NCI-H1105 treated with DMSO at 0.1 percent for 48 hours (cell line): Measurements from ENCODE around the gene TMBIM6.
A peak's percentile ranks its signal among the peaks of the same experiment; 100 is the strongest.
"Not testable (repeated sequence)": the region's sequence is repeated elsewhere in the genome, so short reads cannot be mapped to it uniquely, and the experiment has no call there.

Experiments
- DNase-seq: peaks from one replicate; lab custom pipeline; 2025; lab: John Stamatoyannopoulos, UW

TMBIM6 gene

DNA sequence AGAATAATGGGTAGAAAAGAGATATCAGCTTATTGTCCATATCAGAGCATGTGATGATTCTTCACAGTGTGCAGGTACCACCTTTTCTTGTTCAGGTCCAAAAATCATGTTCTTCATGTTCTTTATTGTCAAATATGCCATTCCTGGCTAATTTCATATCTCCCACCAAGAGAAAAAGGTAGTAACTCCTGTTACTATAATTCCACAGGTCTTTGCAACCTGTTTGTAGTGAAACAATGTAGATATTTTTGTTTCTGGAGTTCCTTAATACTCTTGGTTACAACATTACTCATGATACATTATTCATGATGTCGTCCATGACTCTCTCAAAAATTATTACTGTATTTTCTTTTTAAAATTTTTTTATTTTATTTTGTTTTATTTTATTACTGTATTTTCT, 11.3 kb upstream of the TMBIM6 start:
- no peak for DNase-seq

- no peak for DNase-seq
Observed at GRCh38 chr12:49730568-49731101, 10.7 kb upstream of the TMBIM6 start.

- DNase-seq, result no peak
Observed at GRCh38 chr12:49733219-49734017, 7.9 kb upstream of the TMBIM6 start.

- DNase-seq, result not testable (repeated sequence)
Observed at GRCh38 chr12:49734900-49735299, 6.5 kb upstream of the TMBIM6 start.

- not testable (repeated sequence) for DNase-seq
Observed at GRCh38 chr12:49738721-49739120, 2.6 kb upstream of the TMBIM6 start.

- not testable (repeated sequence) for DNase-seq
Observed at GRCh38 chr12:49740277-49740676, 1.1 kb upstream of the TMBIM6 start.

DNA sequence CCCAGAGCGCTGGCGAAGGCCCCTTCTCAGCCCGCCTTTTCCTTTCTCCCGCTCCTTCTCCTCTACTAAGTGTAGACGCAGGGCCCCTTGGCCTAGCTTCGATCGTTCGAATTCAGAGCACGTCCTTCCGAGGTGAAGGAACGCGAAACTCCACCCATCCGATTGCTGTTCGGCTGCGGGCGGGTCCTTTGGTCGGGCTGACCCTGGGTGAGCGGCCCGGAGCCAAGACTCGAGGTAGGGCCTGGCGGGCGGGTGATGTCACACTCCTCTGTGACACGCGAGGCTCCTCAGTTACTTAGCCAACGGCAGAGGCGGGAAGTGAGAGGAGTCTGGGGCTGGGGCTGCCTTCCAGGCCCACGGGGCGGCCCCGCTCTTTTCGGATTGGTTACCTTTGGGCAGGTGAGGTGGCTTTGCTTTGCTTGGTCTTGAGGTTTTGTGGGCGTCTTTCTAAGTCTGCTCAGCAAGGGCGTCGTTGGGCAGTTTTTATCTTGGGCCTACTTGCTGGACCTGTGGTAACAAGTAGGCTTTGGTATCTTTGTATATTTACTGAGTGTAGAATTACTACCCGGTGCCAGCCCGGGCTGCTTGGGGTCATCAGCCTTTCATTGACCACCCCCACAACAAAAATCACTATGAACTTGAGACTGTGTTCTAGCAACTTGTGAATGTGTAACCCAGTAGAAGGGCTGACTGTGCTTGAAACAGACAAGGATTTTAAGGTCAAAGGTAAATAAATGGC, 694 bp downstream of the TMBIM6 start:
- DNase-seq, result peak; percentile 20

DNA sequence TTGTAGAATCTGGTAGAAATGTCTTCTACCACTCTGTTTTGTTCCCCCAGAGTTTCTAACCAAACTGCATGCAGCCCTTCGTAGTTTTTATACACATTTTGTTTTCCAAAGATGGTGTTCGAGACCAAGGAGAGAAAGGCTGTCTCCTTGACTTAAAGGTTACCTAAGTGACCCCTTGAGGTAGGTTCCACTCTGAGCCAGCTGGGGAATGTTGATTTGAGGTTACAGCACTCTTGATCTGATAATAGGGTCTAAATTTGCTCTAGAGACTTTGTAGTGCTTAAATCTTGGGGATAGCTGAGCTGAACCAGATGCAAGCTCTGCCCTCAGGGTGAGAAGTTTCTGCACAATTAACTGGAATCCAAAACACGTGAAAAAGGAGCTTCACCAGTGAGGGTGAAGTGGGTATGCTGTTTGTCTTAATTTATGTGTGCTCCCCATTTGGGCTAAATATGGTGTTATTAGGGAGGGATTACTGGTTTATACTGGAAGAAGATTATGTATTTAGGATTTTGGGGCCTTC, 3.1 kb downstream of the TMBIM6 start:
- DNase-seq, result no peak

DNA sequence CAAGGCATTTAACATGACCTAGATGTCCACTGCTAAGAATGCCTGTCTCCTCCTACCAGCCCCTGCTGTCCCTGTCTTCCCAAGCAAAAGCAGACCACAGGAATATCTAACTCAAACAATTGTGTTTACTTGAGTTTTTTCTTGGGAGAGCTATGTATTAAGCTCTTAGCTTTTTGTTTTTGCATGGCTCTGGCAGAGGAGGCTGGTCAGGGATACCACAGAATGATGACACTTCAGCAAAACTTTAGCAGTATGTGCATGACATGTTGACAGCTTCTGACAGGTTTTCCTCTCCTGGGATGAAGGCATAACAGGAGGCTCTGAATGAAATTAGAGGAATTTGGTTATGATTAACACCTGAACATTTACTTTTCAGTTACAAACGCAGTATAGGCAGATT, 6.9 kb downstream of the TMBIM6 start:
- DNase-seq, result no peak

DNA sequence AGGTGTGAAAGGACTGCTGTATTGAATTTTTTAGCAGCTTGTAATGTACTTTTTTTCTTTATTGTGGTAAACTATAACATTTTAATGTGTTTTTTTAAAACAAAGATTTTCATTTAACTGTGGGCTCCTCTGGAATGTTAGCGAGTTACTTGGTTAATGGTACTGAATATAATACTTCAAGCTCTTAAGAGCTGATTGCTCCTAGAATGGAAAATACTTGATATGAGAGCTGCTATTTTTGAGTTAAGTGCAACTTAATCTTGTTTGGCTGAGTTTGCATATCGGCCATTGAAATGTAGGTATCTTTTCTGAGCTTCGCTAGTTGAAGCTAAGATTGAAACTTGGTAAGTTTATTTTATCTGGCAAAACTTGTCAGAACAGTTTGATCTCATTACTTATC, 7.4 kb downstream of the TMBIM6 start:
- no peak for DNase-seq

- no peak for DNase-seq
Observed at GRCh38 chr12:49750027-49750995, 9.0 kb downstream of the TMBIM6 start.

DNA sequence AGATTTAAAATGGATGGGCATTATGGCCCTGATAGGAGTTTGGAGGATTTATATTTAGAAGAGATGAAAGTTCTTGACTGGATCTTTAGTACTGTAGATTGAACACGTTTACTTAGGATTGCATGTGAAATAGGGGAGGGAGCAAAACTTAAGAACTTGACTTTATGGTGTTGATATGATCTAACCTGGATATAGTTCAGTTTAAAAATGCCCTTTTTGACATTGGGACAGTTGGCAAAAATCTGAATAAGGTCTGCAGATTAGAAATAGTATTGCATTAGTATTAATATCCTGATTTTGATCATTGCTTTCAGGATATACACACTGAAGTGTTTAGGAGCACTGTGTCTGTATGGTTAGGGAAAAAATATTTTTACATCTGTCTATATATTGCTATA, 9.6 kb downstream of the TMBIM6 start:
- no peak for DNase-seq

GRCh38 chr12:49761677-49762467, 20.5 kb downstream of the TMBIM6 start:
- no peak for DNase-seq

DNA sequence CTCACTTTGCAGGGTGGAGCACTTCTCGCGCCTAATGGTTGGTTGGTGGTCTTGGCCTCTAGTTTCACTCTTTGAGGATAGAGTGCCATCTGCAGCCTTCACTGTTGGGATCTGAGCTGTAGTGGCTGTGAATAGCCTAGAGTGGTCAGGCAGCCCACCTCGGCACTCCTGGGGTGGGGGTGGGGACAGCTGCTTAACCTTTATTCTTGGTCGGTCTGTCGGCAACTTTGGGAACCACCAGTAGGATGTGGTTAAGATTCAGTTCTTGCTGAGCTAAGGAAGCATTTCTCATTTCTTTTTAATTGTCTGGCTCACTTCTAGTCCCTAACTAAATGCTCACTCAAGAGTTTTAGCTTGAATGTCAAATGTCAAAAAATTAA, 21.1 kb downstream of the TMBIM6 start:
- no peak for DNase-seq

- DNase-seq, result no peak
Observed at GRCh38 chr12:49763006-49763591, 21.7 kb downstream of the TMBIM6 start.

DNA sequence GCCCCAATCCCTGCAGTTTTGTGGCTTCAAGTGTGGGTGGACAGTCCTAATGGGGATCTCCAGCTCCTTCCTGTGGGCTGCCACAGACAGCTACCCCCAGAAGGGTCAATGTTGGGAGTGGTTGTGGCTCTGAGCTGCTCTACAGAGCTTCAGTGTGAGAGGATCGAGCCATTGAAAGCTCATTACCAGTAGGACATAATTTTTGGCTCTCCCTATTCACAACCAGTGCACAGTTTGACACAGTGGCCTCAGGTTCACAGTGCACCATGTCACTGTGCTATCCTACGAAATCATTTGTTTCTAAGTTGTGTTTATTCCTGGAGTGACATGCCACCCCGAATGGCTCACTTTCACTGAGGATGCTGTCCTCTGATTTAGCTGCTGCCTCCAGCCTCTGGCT, 22.8 kb downstream of the TMBIM6 start:
- no peak for DNase-seq

DNA sequence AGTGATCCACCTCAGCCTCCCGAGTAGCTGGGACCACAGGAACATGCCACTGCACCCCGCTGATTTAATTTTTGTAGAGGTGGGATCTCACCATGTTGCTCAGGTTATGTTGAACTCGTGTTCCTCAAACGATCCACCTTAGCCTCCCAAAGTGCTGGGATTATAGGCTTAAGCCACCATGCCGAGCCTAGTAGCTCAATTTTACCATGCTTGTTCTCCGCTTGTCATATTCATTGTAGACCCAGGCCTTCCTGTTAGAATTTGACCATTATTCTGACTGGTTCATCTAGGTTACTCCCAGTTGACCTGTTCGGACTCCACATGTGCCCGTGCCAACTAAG, 24.7 kb downstream of the TMBIM6 start:
- no peak for DNase-seq

DNA sequence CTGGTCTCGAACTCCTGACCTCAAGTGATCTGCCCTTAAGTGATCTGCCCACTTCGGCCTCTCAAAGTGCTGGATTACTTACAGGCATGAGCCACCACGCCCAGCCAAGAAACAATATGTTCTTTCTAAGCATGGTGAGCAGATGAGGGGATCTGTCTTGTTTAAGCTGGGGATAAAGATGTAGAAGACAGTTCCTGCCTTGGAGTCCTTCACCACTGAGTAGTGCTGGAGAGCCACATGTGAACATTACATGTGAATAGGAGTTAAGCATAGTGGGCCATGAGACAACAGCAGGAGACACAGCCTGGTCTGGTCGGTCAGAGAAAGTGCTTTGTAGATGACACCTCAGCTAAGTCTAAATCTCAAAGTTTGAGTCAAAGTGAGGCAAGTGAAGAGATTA, 26.0 kb downstream of the TMBIM6 start:
- no peak for DNase-seq

- not testable (repeated sequence) for DNase-seq
Observed at GRCh38 chr12:49773102-49773501, 31.7 kb downstream of the TMBIM6 start.

DNA sequence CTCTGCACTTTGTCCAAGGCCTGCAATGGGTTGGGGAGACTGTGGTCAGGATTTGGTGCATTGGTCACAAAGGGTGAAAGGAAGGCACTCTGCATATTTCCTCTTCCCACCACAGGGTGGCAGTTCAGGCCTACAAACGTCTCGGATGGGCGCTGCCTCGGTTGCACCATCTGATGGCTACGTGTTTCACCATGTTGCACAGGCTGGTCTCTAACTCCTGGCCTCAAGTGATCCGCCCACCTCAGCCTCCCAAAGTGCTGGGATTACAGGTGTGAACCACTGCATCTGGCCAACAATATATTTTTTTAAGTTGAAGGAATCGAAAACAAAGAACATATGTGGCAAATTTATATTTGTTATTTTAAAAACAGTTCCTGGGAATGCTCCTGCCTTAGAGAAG, 35.1 kb downstream of the TMBIM6 start:
- peak; percentile 2 for DNase-seq

- no peak for DNase-seq
Observed at GRCh38 chr12:49776858-49777257, 35.5 kb downstream of the TMBIM6 start.
